Testis (tissue), 3 donors: ENCODE results near the gene TRPM3. TPM values are rescaled to one million over a fixed set of nuclear protein-coding genes. Genes with fewer than 3 reads are reported as not detected.

Experiments used
- DNase-seq: peaks from one replicate; pipeline ENCODE4 v3.0.0-alpha.2; 2019
- H3K27ac ChIP-seq, 2 donors: fragments of 200-600 bp; sonication (generic); one replicate each; pipeline ENCODE4 v1.5.1; 2019
- H3K27me3 ChIP-seq: fragments of 200-600 bp; sonication (generic); one replicate; pipeline ENCODE4 v1.5.1; 2019
- H3K36me3 ChIP-seq: fragments of 200-600 bp; sonication (generic); one replicate; pipeline ENCODE4 v1.5.1; 2017; ENCODE audit warnings: low read depth; ENCODE audit errors: missing control alignments
- H3K4me1 ChIP-seq: fragments of 200-600 bp; sonication (generic); one replicate; pipeline ENCODE4 v1.5.1; 2019
- H3K4me3 ChIP-seq, 2 donors: fragments of 200-600 bp; sonication (generic); one replicate each; pipeline ENCODE4 v1.5.1; 2017 to 2019
- H3K9me3 ChIP-seq: fragments of 200-600 bp; sonication (generic); one replicate; pipeline ENCODE4 v1.5.1; 2017
- POLR2A ChIP-seq: fragments of 450-650 bp; IDR thresholded peaks from one replicate; pipeline ENCODE4 v1.6.1; 2017; ENCODE audit warnings: antibody characterized with exemption, mild to moderate bottlenecking, moderate library complexity
- WGBS, 2 donors: methylation state at CpG; one replicate each; pipeline ENCODE4 v1.1.5; 2018; 5-methylcytosine and 5-hydroxymethylcytosine counted together
- intact Hi-C: fragments of 100-400 bp; cut with DNase I; formaldehyde crosslinking; loops from one replicate; pipeline ENCODE4 v1.15.1; 2023; ENCODE audit warnings: low total_unique reads
- polyA plus RNA-seq: library from polyadenylated mRNA; stranded (reverse); fragments of 350-450 nt; fragmentation: Illumina TruSeq; extraction: RNeasy Lipid Tissue Mini Kit (QIAGEN cat#74804); gene quantifications from one replicate; pipeline ENCODE4 v1.2.3, GENCODE V29; 2014; ENCODE audit warnings: low read depth, low replicate concordance; ENCODE audit not compliant: insufficient read depth
- total RNA-seq, 2 donors: library from RNA; depleted of rRNA; stranded (reverse); fragments of >200 nt; gene quantifications; one replicate each; pipeline ENCODE4 v1.2.3, GENCODE V29; 2016
- TF ChIP-seq, protein P1 (sequence below), 3 experiments: fragments of 450-650 bp in 2 of 3; fragments of 200-600 bp in 1 of 3; sonication (generic) in 1 of 3; IDR thresholded peaks; one replicate each; pipeline ENCODE4 v1.5.1; 2016 to 2019; ENCODE audit warnings: antibody characterized with exemption in 3 of 3, mild to moderate bottlenecking in 2 of 3, moderate library complexity in 1 of 3

Gene TRPM3
- total and polyA plus RNA-seq, 3 donors from 2014 or later = 4.1 to 54.3 (median 43.9) TPM

DNA sequence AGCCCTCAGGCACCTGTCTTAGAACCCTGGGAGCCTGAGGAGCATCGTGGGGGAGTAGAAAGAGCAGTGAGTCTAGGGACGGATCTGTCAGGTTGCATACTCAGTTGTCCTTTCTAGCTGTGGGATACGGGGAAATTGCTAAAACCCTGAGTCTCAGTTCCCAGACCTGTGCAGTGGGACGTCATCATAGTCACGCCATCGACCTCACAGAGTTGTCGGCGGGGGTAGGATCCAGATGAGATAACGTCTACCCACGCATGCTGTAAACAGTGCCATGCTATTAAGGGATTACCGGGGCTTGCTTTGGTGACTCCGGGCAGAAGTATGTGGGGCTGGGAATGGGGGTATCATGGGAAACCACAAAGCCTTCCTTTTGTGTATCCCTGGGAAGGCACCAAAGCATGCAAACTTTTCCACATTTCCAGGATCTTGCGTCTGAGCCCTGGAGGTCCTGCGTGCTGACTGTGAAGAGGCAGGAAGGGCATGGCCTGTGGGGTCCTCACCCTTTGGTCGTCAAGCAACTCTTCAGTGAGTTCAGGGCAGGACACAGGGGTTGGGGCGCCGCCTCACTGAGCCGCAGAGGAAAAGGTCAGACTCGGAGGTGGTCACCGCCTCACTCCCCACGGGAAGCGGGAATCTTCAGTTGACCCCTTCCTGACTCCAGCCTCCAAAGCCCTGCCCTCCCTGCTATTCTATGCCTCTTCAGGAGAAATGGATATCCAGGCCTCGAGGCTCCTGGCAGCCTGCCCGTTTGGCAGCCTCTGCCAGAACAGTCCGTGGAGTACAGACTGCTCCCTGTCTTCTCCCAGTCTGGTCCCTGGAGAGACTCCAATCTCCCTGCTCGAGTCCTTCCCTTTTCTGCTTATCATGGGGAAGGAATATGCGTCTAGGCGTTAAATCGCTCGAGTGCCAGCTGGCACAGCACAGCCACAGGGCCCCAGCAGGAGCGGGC, 520.1 kb downstream of the TRPM3 start:
- Histone ChIP-seq H3K4me1 (peaks cover 22% of the 10 kb centered on the region), H3K27me3 (no peaks in the 10 kb centered on the region), H3K27ac (peak overlapping the region; percentile 83 to 88), H3K9me3 (no peaks in the 10 kb centered on the region), H3K4me3 (no peak overlapping the region), H3K36me3 (no peaks in the 10 kb centered on the region)
- DNase-seq = peak; percentile 98
- TF ChIP-seq POLR2A = no peak
- TF ChIP-seq, protein P1, sequence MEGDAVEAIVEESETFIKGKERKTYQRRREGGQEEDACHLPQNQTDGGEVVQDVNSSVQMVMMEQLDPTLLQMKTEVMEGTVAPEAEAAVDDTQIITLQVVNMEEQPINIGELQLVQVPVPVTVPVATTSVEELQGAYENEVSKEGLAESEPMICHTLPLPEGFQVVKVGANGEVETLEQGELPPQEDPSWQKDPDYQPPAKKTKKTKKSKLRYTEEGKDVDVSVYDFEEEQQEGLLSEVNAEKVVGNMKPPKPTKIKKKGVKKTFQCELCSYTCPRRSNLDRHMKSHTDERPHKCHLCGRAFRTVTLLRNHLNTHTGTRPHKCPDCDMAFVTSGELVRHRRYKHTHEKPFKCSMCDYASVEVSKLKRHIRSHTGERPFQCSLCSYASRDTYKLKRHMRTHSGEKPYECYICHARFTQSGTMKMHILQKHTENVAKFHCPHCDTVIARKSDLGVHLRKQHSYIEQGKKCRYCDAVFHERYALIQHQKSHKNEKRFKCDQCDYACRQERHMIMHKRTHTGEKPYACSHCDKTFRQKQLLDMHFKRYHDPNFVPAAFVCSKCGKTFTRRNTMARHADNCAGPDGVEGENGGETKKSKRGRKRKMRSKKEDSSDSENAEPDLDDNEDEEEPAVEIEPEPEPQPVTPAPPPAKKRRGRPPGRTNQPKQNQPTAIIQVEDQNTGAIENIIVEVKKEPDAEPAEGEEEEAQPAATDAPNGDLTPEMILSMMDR (IDR thresholded peaks at IDR 0.05) = no peak
- intact Hi-C loops = loop anchor here (2.0 to 5.0 kb wide), 3 partner anchors 119 to 249 kb away; no protein-coding TSS in a partner anchor
- WGBS, 2 donors = 27 to 33% methylated on average over 21 to 31 of the region's 31 CpGs

DNA sequence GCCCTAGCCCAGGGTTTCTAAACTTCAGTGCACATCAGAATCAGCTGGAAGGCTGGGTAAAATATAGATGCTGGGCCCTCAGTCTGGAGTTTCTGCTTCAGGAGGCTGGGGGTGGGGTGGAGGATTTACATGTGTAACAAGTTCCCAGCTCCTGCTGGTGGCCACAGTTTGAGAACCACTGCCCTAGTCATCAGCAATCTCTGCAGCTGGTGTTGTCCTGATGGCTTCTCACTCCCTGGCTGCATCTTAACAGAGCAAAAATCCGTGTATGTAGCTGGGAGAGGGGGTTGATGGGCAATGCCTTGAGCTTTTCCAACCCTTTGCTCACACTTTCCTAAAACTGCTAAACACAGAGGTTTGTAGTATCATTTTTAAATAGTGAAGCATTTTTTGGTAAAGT, 520.9 kb downstream of the TRPM3 start:
- intact Hi-C loops = loop anchor here (2.0 to 5.0 kb wide), 3 partner anchors 118 to 248 kb away; no protein-coding TSS in a partner anchor
- peak; percentile 58 for DNase-seq
- Histone ChIP-seq H3K4me1 (peaks cover 22% of the 10 kb centered on the region), H3K4me3 (no peak overlapping the region), H3K27me3 (no peaks in the 10 kb centered on the region), H3K27ac (peak overlapping the region; percentile 83 to 88), H3K36me3 (no peaks in the 10 kb centered on the region), H3K9me3 (no peaks in the 10 kb centered on the region)
- WGBS, 2 donors = 23 to 38% methylated on average over 1 of the region's 1 CpG
- TF ChIP-seq, protein P1 (IDR thresholded peaks at IDR 0.05) = no peak
- TF ChIP-seq POLR2A = no peak

DNA sequence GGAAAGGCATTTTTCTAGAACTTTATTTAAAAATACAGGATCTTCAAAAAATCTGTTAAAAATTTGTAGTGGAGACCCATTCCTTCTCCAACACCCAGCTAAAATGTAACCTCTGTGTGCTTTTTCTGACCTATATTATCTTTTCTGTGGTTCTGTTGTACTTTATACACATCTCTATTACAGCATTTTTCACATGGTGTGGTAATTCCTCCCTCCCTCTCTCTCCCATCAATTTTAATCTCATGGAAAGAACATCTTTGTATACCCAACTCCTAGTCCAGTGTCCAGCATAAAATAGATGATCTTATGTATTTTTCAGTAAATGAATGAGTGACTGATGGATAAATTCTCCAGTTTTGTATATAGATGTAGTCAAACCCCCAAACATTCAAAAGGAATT, 523.5 kb downstream of the TRPM3 start:
- intact Hi-C loops = no loop called here
- peaks cover 22% of the 10 kb centered on the region for H3K4me1 ChIP-seq
- TF ChIP-seq, protein P1 (IDR thresholded peaks at IDR 0.05) = no peak
- no peak for TF ChIP-seq POLR2A
- no peak for DNase-seq
- no peaks in the 10 kb centered on the region for H3K27me3 ChIP-seq
- no peaks in the 10 kb centered on the region for H3K36me3 ChIP-seq
- peak overlapping the region in 1 of 2 donors; percentile 82 for H3K27ac ChIP-seq
- H3K9me3 ChIP-seq = no peaks in the 10 kb centered on the region
- no peak overlapping the region for H3K4me3 ChIP-seq

DNA sequence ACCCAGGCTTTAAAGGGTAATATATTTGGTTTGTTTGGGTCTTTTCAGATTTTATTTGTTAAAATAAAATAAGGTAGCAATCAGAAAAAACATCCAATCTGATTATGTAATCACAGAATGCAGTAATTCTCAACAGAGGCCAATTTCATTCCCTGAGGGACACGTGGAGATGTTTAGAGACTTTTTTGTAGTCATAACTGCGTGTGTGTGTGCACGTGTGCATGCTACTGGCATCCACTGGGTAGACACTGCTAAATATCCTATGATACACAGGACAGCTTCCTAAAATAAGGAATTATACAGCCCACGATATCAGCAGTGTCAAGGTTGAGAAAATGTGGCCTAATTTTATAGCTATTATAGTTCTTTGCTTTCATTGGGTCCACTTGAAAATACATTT, 526.2 kb downstream of the TRPM3 start:
- intact Hi-C loops = no loop called here
- Histone ChIP-seq H3K27me3 (no peaks in the 10 kb centered on the region), H3K4me3 (no peak overlapping the region), H3K9me3 (no peaks in the 10 kb centered on the region), H3K4me1 (peaks cover under 1% of the 10 kb centered on the region), H3K27ac (no peak overlapping the region), H3K36me3 (no peaks in the 10 kb centered on the region)
- 80 to 87% methylated on average over 4 of the region's 4 CpGs for WGBS, 2 donors
- no peak for DNase-seq
- TF ChIP-seq, protein P1 (IDR thresholded peaks at IDR 0.05) = no peak
- no peak for TF ChIP-seq POLR2A
